ENCODE data around the gene MAST2.

The MAST2 gene

GRCh38 chr1:46036894-46037839 is 233.8 kb downstream of the MAST2 start:
- intact Hi-C loops (cut with DNase I; ENCODE audit: low total_unique reads) = loop anchor here (1.0 to 5.0 kb wide), 2 partner anchors 142 to 190 kb away; no protein-coding TSS in a partner anchor

GRCh38 chr1:46039571-46040052 is 236.2 kb downstream of the MAST2 start:
- Histone ChIP-seq H3K4me3 (no peak overlapping the region), H3K9me3 (no peaks in the 10 kb centered on the region), H3K27me3 (no peaks in the 10 kb centered on the region), H3K27ac (no peak overlapping the region), H3K36me3 (peaks cover 0 to 20% (median 5%) of the 10 kb centered on the region in 3 donors), H3K4me1 (peaks cover 0 to 12% (median 0%) of the 10 kb centered on the region in 4 donors)
- TF ChIP-seq CTCF (IDR thresholded peaks at IDR 0.05) = no peak
- DNase-seq = no peak
- intact Hi-C loops (cut with DNase I; ENCODE audit: low total_unique reads) = loop anchor here (5.0 kb wide), 1 partner anchor 188 kb away; no protein-coding TSS in a partner anchor

More at GRCh38 chr1:46036894-46037839, 233.8 kb downstream of the MAST2 start:
- Histone ChIP-seq H3K27ac (peak overlapping the region in 1 of 2 donors; percentile 22), H3K36me3 (peaks cover 0 to 31% (median 12%) of the 10 kb centered on the region in 3 donors), H3K4me3 (no peak overlapping the region), H3K4me1 (peaks cover 0 to 12% (median 0%) of the 10 kb centered on the region in 4 donors), H3K9me3 (no peaks in the 10 kb centered on the region), H3K27me3 (no peaks in the 10 kb centered on the region)
- peak; percentile 98 for TF ChIP-seq CTCF (IDR thresholded peaks at IDR 0.05)
- peak; percentile 89 to 91 for DNase-seq

- no peak overlapping the region for H3K27ac ChIP-seq
- DNase-seq = no peak
- H3K27me3 ChIP-seq = no peaks in the 10 kb centered on the region
- TF ChIP-seq CTCF (IDR thresholded peaks at IDR 0.05) = no peak
- peaks cover 0 to 12% (median 0%) of the 10 kb centered on the region in 4 donors for H3K4me1 ChIP-seq
- intact Hi-C loops (cut with DNase I; ENCODE audit: low total_unique reads) = no loop called here
- no peak overlapping the region for H3K4me3 ChIP-seq
- H3K36me3 ChIP-seq = peaks cover 0 to 10% (median 0%) of the 10 kb centered on the region in 3 donors
- no peaks in the 10 kb centered on the region for H3K9me3 ChIP-seq
Observed at GRCh38 chr1:46041551-46041950, 238.1 kb downstream of the MAST2 start.

- Histone ChIP-seq H3K27me3 (no peaks in the 10 kb centered on the region), H3K9me3 (no peaks in the 10 kb centered on the region), H3K27ac (no peak overlapping the region), H3K4me3 (no peak overlapping the region), H3K36me3 (peaks cover 0 to 10% (median 0%) of the 10 kb centered on the region in 3 donors), H3K4me1 (peaks cover 0 to 10% (median 0%) of the 10 kb centered on the region in 4 donors)
- TF ChIP-seq CTCF (IDR thresholded peaks at IDR 0.05) = no peak
- no peak for DNase-seq
- intact Hi-C loops (cut with DNase I; ENCODE audit: low total_unique reads) = no loop called here
Observed at GRCh38 chr1:46041974-46042373, 238.6 kb downstream of the MAST2 start.

- Histone ChIP-seq H3K27ac (no peak overlapping the region), H3K27me3 (no peaks in the 10 kb centered on the region), H3K9me3 (no peaks in the 10 kb centered on the region), H3K36me3 (peaks cover 0 to 10% (median 0%) of the 10 kb centered on the region in 3 donors), H3K4me1 (peaks cover 0 to 6% (median 0%) of the 10 kb centered on the region in 4 donors), H3K4me3 (no peak overlapping the region)
- no peak for TF ChIP-seq CTCF (IDR thresholded peaks at IDR 0.05)
- intact Hi-C loops (cut with DNase I; ENCODE audit: low total_unique reads) = no loop called here
- DNase-seq = no peak
Observed at GRCh38 chr1:46043458-46044017, 240.1 kb downstream of the MAST2 start.

Data from tibial artery (tissue), 4 donors.